H54 (cell line): ENCODE measurements around the gene RBM47.
A peak's percentile ranks its signal among the peaks of the same experiment; 100 is the strongest.
"Not testable (repeated sequence)": the region's sequence is repeated elsewhere in the genome, so short reads cannot be mapped to it uniquely, and the experiment has no call there.

ENCODE experiments used
- DNase-seq: peaks from one replicate; pipeline ENCODE4 v3.0.0; 2011; ENCODE audit warnings: low spot score, mixed read lengths; ENCODE audit not compliant: insufficient read length
- FAIRE-seq: peaks from 3 replicates; lab custom pipeline; 2011; peaks lifted over from hg19 to GRCh38; lab: Jason Lieb, UNC
- POLR2A ChIP-seq: IDR thresholded peaks from 2 replicates; pipeline ENCODE4 v1.6.1; 2011; ENCODE audit warnings: low read depth, mild to moderate bottlenecking, low read length

The RBM47 gene

GRCh38 chr4:40536032-40536431 lies 93.6 kb downstream of the RBM47 start:
- no peak for TF ChIP-seq POLR2A
- DNase-seq = no peak
- FAIRE-seq = no peak

GRCh38 chr4:40531636-40532023 lies 98.0 kb downstream of the RBM47 start:
- FAIRE-seq = no peak
- TF ChIP-seq POLR2A = no peak
- no peak for DNase-seq

- TF ChIP-seq POLR2A = no peak
- no peak for DNase-seq
- no peak for FAIRE-seq
Measured at GRCh38 chr4:40530961-40531635, 98.6 kb downstream of the RBM47 start.

- TF ChIP-seq POLR2A = no peak
- DNase-seq = no peak
- no peak for FAIRE-seq
Measured at GRCh38 chr4:40526741-40527140, 102.9 kb downstream of the RBM47 start.

GRCh38 chr4:40525752-40526598 lies 103.7 kb downstream of the RBM47 start:
- TF ChIP-seq POLR2A = no peak
- FAIRE-seq = peak; percentile 55
- no peak for DNase-seq

GRCh38 chr4:40524366-40525041 lies 105.2 kb downstream of the RBM47 start:
- DNase-seq (no peak), FAIRE-seq (no peak)
- no peak for TF ChIP-seq POLR2A

GRCh38 chr4:40523581-40523980 lies 106.1 kb downstream of the RBM47 start:
- no peak for TF ChIP-seq POLR2A
- FAIRE-seq (no peak), DNase-seq (no peak)

GRCh38 chr4:40521957-40522356 lies 107.7 kb downstream of the RBM47 start:
- no peak for TF ChIP-seq POLR2A
- FAIRE-seq (no peak), DNase-seq (no peak)

GRCh38 chr4:40520533-40520932 lies 109.1 kb downstream of the RBM47 start:
- no peak for FAIRE-seq
- DNase-seq = no peak

GRCh38 chr4:40517081-40517480 lies 112.6 kb downstream of the RBM47 start:
- DNase-seq, FAIRE-seq: not testable (repeated sequence)

More at GRCh38 chr4:40520533-40520932, 109.1 kb downstream of the RBM47 start:
- no peak for TF ChIP-seq POLR2A

- no peak for TF ChIP-seq POLR2A
- DNase-seq = no peak
- FAIRE-seq = no peak
Measured at GRCh38 chr4:40516651-40517050, 113.0 kb downstream of the RBM47 start.

GRCh38 chr4:40515398-40516293 lies 114.0 kb downstream of the RBM47 start:
- FAIRE-seq = peak; percentile 72

GRCh38 chr4:40515037-40515397 lies 114.6 kb downstream of the RBM47 start:
- FAIRE-seq = no peak
- DNase-seq = no peak

More at GRCh38 chr4:40515398-40516293, 114.0 kb downstream of the RBM47 start:
- peak; percentile 53 for DNase-seq
- no peak for TF ChIP-seq POLR2A

More at GRCh38 chr4:40515037-40515397, 114.6 kb downstream of the RBM47 start:
- no peak for TF ChIP-seq POLR2A
